SK-N-DZ (cell line): ENCODE data around the gene FGF3. TPM values are rescaled to one million over a fixed set of nuclear protein-coding genes. Genes with fewer than 3 reads are reported as not detected.

Experiments used
- DNase-seq: peaks from one replicate; pipeline ENCODE4 v3.0.0-alpha.2; 2015; ENCODE audit warnings: low spot score
- polyA plus RNA-seq, 2 experiments: library from polyadenylated mRNA; depleted of rRNA; stranded (reverse); fragments of >200 nt; gene quantifications; 2 replicates each; pipeline ENCODE4 v1.2.3, GENCODE V29; 2014

The FGF3 gene
- not detected in 2 replicates for polyA plus RNA-seq (2014; cell fraction: cytosol; rRNA removed)
- not detected in 2 replicates for polyA plus RNA-seq (2014; cell fraction: nucleus; rRNA removed)

DNA sequence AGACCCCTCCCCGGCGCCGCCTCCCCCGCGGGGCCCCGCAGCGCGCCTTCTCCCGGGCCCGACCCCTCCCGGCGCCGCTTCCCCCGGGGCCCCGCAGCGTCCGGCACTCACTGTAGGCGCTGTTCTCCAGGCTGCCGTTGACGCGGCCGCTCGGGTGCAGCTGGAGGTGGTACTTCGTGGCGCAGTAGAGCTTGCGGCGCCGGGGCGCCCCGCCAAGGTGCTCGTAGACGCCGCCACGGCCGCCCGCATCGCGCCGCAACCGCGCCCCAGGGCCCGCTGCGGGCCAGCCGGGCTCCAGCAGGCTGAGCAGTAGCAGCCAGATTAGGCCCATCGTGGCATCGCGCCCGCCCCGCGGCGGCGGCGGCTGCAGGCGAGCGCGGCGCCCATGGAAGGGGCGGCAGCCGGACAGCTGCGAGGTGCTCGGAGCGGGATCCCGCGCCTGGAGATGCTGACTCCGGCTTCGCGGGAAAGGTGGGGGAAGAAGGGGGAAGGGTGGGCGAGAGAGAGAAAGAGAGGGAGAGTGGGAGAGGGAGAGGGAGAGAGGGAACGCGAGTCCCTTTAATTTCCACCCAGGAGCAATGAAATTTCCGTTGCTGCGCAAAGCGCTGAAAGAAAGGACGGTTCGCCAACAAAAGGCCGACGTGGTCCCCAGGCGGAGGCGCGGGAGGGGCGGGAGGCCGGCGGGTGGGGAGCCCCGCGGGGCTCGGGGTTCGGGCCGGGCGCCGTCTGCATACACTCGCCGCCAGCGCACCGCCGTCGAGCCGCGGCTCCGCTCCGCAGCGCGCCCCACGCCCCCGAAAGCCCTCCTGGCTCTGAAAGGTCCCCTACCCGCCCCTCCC, at the start of gene FGF3:
TSS of gene FGF3 (minus strand) at position 814 of the 839 bp plus-strand sequence. CDS start at position 331, 483 bp downstream.
- DNase-seq, result no peak

DNA sequence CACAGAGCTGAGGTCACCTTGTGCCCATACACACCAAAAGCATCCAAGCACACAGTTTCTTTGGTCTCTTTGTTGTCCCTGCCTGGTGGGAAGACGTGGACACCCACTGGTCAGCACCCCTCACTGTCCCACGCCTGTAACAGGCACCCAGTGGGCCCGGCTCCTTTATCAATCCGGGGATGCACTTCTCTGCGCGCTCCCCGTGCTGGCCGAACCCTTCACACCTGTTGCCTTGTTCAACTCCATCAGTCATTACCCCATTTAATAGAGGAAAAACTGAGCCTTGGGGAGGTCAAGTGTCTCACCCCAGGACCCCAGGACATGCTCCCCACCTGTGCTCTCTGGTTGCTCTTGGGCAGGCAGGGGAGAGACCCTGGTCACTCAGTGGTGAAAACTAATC, 49.7 kb upstream of the FGF3 start:
- DNase-seq, result no peak

DNA sequence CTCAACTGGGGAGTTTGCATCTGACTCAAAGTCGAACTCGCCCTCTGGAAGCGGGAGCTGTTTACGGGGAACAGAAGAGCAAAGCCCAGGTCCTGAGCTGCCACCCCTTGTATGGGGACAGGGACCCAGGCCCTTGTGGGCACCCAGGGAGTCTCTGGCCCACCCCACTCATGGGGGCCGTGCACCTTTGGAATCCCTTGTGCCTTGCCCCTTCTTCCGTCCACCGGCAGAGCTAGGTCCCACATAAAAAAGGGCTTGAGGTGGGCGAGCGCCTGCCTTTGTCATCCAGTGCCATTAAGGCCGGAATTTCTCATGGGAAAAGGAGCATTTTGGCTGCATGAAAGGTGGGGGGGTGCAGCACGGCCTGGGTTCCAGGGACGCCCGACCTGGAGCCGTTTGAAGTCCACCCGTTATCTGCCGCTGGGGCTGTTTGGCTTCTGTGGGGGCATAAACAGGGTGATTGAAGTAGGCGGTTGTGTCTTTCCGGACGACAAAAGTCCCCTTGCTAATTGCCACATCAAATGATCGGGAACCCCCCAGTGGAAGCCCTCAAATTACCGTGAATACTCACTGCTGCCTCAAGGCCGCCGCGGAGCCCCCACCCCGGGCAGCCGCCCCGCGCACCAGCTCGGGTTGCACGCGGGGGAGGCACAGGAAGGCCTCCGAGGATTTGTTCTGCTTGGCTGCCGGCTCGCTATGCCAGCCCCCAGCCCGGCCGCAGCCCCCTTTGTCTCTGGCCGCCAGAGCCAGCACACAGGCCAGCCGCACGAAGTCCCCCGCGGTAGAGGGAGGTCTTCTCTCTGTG, 49.0 kb upstream of the FGF3 start:
- DNase-seq, result no peak

DNA sequence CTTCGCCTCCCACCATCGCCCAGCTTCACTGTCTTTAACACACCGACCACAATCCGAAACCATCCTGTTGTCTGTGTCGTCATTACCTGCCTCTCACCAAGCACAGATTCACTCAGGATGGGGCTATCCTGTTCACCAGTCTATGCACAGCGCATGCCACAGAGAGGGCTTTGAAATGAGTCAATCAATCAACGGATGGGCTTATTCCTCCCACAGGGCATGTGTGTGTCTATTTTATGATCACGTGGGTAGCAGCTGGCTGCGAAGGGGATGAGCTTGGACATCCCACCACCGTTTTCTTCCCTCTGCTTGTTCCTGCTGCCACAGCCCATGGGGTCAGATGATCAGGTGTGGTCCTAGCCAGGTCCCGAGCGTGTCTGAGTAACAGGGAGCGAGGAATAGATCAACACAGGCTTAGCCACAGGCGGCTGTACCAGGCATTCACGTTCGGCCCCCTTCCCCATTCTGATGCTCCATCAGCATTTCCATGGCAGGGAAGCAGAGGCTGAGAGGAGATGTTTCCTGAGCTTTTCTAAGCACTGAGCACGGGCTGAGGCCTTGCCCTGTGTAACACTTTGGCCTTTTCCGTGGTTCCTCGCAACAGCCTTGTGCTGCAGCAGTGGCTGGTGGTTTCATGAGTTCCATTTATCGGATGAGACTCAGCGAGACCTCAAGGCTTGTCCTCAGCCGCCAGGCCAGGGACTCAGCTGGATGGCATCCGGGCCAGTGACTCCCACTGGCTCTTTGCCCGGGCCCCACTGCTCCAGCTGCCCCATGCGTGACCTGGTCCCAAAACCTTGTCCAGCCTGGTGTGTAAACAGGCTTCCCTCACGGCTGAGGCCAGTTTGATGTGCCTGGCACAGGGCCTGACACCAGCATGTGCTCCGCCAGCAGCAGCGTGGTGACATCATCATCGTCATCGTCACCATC, 48.1 kb upstream of the FGF3 start:
- no peak for DNase-seq

DNA sequence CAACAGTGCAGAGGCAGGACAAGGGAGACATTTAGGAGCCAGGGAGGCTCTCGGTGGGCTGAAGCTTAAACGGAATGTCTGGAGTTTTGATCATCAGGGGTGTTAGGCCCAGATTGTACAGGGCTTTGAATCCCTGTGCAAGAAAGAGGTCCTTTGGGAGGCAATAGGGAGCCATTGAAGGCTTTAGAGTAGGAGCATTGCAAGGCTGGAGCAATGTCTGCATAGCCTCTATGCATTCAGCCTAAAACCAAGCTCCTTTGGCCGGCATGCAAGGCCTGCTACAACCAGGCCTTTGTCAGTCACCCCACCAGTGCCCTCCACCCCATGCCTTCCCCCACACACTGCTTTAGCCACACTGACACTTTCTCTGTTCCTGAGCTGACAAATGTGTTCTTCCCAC, 47.4 kb upstream of the FGF3 start:
- no peak for DNase-seq

DNA sequence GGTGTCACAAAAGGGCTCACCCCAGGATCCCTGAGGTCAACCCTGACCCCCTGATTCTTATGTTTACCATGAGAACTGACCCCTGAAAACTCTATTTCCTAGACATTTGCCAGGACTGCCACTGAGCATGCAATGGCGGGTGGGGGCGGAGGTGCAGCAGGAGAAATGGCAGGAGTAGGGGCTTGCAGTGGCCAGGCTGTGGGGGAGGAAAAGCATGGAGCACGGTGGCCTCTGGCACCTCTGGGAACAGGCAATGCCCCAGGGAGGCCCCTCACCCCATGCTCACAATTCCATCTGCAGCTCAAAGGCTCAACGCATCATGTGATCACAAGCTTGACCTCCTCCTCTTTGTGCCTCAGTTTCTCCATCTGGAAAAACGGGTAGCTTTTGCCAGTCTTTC, 46.5 kb upstream of the FGF3 start:
- no peak for DNase-seq

DNA sequence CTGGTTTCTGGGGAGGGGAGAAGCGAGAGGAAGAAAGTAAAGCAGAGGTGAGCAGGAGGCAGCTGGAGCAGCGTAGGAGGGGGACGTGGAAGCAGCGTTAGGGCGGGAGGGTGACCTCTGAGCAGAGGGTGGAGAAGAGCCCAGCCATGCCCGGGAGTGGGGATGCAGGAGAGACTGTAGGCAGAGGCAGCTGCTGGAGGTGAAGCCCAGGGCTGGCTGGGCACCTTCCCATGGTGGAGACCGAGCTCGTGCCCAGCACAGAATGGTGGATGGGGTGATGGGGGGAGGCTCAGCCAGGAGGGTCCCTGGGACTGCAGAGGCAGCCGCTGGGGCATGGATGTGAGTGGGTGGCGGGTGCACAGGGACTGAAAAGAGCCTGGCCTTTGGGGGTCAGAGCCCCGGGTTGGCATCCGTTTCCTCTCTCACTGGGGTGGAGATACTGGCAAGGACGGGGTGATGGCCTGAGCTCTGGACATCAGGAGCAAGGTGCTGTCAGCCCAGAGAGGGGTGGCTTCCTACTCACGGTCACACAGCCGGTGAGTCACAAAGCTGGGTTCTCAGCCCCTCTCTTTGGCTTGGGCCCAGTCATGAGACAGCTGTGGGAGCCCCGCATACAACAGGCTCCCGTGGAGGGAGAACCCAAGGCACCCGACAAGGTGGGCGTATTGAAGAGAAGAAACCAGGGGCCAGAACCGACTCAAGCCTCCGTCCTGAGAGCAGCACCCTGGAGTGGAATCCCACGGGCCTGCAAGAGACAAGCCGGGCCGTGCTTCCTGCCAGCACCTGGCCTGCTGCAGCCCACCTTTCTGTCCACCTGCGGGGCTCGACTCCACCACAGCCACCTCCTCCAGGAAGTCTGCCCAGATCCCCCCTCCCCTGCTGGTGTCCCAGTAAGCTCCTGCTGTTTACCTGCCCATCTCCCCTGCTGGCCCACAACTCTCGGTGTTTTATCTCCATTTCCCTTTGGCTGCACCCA, 45.8 kb upstream of the FGF3 start:
- DNase-seq, result no peak

DNA sequence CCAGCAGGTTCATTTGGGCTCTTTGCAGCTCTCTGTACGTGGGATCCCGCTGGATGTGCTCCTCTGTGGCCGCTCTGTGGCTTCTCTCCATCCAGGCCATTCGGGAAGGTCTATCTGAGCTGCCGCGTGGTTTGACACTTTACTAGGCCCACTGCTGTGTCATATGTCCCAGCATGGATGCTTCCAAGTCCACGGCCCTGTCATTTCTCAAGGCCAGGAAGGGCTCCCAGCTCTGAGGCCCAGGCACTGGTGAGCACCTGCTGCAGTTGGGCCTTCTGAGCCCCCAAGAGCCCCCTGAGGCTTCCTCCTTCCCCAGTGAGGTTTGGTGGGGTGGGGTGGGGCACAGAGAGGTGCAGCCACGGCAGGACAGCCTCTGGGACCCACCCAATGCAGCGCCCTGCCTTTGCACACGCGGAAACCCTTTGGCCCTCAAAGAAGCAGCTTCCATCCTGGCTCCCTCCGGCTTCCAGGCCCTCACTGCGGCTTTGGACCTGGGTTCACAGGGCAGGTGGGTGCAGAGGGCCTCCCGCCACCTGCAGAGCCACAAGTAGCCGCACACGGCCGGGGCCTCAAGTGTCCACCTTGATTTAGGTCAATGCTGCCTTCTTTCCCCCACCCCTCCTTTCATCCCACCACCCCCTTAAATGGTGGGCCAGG, 44.5 kb upstream of the FGF3 start:
- no peak for DNase-seq

DNA sequence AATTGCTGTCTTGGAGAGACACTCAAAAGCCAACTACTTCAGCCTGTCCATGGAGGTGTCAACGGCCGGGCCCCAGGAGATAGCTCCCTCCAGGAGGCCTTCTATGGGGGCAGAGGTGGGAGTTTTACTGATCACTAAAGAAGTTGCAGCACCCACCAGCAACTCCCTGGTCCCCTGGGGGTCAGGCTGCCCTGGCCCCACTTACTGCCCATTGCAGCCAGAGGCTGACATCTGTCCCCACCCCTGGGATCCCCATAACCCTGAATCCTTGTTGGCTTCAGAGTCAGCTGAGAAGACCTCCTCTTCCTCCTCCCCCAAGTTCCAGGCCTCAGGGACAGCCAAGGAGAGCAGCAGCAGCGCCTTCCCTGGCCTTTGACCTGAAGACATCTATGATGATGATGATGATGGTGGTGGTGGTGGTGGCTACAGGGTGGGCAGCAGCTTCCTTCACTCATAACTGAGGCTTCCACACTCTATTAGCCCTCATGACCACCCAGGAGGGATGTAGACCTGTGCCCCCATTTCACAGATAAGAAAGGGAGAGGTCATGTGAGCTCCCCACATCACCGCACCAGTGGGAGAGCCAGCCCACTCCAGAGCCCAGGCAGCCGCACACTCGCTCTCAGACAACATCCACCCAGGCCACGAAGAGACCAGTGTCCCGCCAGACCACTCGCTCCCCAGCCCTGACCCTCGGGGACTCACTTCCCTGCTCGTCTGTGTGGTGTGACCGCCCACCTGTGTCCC, 43.8 kb upstream of the FGF3 start:
- DNase-seq, result no peak

DNA sequence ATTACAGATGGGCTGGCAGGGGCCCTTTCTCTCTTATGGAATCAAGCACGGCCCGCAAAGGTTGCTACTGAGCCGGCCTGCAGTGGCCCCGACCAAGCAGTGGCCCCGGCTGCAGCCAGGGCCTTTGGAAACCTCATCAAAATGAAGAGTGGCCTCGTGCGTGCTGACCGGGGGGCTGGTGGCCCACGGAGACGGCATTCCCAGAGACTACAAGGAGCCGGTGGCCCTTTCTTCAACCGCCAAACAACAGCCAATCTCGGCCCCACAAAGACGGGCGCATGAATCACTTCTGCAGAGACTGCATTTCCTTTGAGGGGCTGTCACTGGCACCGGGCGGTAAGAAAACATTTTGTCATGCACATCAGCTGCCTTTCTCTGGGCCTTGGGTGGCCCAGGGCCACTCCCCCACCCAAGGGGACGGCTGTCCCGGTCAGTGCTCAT, 43.1 kb upstream of the FGF3 start:
- no peak for DNase-seq

DNA sequence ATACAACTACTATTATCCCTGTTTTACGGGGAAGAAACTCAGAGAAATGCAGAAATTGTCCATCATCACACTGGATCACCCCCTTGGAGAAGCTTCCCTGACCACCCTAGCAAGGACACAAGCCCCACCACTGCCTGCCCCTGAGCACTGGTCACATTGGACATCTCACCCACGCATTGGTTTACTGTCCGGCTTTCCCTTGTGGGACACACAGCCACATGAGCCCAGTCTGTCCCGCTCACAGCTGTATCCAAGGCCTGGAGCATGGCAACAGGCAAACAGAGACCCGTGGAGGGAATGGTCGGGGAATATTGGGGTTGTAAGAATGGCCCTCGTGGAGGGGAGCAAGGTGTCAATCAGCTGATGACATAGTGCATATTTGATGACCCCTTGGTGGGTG, 42.7 kb upstream of the FGF3 start:
- no peak for DNase-seq

DNA sequence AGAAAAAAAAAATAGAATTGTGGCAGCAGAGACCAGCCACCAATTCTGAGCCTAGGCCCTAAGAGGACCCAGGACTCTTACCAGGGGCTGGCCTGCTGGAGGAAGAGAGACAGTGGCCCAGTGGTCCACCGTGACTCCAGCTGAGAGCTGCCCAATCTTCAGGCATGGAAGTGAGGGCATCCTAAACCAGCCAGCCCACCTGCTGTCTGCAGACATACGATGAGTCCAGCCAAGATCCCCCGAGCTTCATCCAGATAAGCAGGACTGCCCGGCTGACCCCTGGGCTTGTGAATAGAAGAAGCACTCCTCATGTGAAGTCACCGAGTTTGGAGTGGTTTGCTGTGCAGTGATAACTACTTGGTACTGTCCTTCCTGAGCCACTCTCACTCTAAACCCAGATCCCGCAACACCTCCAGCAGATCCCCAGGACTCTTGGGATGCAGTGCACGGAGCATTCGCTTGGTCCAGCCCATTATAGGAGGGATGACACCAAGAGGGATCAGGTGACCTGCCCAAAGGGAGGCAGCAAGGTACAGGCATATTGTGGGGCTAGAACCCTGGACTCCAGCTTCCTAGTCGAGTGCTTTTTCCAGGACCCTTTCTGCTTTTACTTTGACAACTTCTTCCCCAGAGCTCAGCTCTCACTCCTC, 41.7 kb upstream of the FGF3 start:
- DNase-seq, result no peak

DNA sequence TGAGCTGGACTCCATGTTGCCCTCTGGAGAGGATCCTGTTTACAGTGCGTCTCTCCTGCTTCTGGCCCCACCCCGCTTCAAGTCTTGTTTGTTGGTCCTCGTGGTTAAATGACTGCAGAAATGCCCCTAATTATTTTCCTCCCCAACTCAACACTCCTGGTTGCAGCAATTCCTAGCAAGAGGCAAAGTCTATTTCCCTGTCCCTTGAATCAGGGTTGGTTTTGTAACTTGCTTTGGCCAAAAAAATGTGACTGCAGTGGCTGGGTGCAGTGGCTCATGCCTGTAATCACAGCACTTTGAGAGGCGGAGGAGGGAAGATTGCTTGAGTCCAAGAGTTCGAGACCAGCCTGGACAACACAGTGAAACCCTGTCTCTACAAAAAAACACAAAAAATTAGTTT, 41.0 kb upstream of the FGF3 start:
- no peak for DNase-seq

DNA sequence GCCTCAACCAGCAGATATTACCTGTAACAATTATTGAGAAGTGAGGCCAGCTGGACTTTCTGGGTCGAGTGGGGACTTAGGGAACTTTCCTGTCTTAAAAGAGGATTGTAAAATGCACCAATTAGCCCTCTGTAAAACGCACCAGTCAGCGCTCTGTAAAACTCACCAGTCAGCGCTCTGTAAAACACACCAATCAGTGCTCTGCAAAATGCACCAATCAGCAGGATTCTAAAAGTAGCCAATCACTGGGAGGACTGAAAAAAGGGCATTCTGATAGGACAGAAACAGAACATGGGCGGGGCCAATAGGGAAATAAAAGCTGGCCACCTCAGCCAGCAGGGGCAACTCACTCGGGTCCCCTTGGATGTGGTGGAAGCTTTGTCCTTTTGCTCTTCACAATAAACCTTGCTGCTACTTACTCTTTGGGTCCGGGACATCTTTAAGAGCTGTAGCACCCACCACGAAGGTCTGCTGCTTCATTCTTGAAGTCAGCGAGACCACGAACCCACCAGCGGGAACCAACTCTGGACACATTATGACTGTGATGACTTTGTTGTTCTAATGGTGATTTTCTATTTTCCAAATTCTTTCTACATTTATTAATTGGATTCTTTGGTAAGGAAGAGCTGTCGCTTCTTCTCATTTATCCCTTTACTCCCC, 40.2 kb upstream of the FGF3 start:
- DNase-seq, result no peak

DNA sequence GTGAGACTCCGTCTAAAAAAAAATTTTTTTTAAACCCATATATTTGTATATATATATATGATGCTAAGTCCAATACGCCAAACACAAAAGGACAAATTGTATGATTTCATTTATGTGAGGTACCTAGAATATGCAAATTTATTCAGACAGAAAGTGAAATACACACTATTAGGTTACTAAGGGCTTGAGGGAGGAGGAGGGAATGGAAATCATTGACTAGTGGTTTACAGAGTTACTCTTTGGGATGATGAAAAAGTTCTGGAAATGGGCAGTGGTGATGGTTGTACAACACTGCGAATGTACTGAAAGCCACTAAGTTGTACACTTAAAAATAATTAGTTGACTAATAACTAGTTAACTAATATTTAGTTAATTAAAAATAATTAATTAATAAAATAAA, 36.2 kb upstream of the FGF3 start:
- DNase-seq, result no peak

DNA sequence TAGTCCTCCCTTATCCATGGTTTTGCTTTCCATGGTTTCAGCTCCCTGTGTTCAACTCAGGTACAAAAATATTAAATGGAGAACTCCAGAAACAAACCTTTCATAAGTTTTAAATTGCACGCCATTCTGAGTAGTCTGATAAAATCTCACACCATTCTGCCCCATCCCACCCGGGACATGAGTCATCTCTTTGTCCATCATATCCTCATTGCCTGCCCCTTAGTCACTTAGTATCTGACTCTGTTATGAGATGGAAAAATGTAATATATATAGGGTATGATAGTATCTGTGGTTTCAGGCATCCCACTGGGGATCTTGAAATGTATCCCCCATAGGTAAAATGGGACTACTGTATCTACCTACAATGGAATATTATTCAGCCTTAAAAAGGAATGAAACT, 35.5 kb upstream of the FGF3 start:
- DNase-seq, result no peak

DNA sequence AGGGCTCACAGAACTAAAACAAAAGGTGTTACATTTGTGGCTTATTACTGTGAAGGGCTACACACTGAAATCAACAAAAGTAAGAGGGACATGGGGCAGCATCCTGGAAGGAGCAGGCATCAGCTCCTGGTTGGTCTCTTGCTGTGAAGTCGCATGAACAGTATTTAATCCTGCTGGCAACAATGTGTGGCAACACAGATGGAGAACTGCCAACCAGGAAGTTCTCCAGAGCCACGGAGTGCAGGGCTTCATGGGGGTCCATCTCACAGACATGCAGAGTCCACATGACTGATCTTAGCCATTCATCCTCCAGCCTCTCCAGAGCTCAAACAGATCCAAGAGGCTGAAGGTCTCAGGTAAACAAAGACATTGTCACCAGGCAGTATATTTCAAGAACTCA, 32.8 kb upstream of the FGF3 start:
- DNase-seq, result no peak

DNA sequence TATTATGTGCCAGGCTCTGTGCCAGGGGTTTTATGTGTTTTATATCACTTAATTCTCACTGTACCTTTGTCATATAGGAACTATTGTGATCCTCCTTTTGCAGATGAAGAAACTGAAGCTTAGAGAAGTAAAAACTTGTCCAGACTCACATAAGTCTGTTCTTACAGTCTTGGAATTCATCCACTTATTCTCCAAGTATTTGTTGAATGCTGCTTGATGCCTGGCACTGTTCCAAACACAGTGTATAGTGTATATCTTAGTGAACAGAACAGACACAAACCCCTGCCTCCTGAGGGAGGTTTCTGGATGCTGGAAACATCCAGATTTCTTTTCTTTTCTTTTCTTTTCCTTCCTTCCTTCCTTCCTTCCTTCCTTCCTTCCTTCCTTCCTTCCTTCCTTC, 29.0 kb upstream of the FGF3 start:
- no peak for DNase-seq
